GM23338 (cell line): Measurements from ENCODE around the gene HK1. TPM values are rescaled to one million over a fixed set of nuclear protein-coding genes. Genes with fewer than 3 reads are reported as not detected.
A peak's percentile ranks its signal among the peaks of the same experiment; 100 is the strongest.

Experiments
- ATAC-seq: fragments of 200-7000 bp; cut with Tn5 transposase; 3 replicates; pipeline ENCODE4 v1.9.1; 2020
- DNase-seq: peaks from one replicate; pipeline ENCODE4 v3.0.0-alpha.2; 2015; ENCODE audit warnings: low spot score
- H2AFZ ChIP-seq: fragments of 200-600 bp; sonication (generic); 2 replicates; pipeline ENCODE4 v1.8.0; 2016; ENCODE audit warnings: antibody characterized with exemption, mild to moderate bottlenecking, moderate library complexity
- H3F3A ChIP-seq: fragments of 200-600 bp; sonication (generic); replicated peaks from 2 replicates; pipeline ENCODE4 v1.8.0; 2017; ENCODE audit warnings: antibody characterized with exemption, mixed run types, low read depth
- H3K27ac ChIP-seq: fragments of 200-600 bp; sonication (generic); 2 replicates; pipeline ENCODE4 v1.6.1; 2016; ENCODE audit warnings: low read depth
- H3K27me3 ChIP-seq: fragments of 200-600 bp; sonication (generic); 2 replicates; pipeline ENCODE4 v1.8.0; 2016; ENCODE audit warnings: mild to moderate bottlenecking, mixed run types, moderate library complexity; ENCODE audit not compliant: insufficient read depth
- H3K36me3 ChIP-seq: fragments of 200-600 bp; sonication (generic); 2 replicates; pipeline ENCODE4 v1.8.0; 2016; ENCODE audit warnings: mild to moderate bottlenecking; ENCODE audit not compliant: insufficient read depth
- H3K4me1 ChIP-seq: fragments of 200-600 bp; sonication (generic); 2 replicates; pipeline ENCODE4 v1.8.0; 2016; ENCODE audit warnings: mild to moderate bottlenecking, moderate library complexity; ENCODE audit not compliant: insufficient read depth
- H3K4me2 ChIP-seq: fragments of 200-600 bp; sonication (generic); 2 replicates; pipeline ENCODE4 v1.7.1; 2017; ENCODE audit warnings: mixed run types
- H3K4me3 ChIP-seq: fragments of 200-600 bp; sonication (generic); 2 replicates; pipeline ENCODE4 v1.6.1; 2016; ENCODE audit warnings: mixed run types
- H3K79me2 ChIP-seq: fragments of 200-600 bp; sonication (generic); replicated peaks from 2 replicates; pipeline ENCODE4 v1.8.0; 2017; ENCODE audit warnings: mild to moderate bottlenecking; ENCODE audit not compliant: insufficient read depth
- H3K9me2 ChIP-seq: fragments of 200-600 bp; sonication (generic); 2 replicates; pipeline ENCODE4 v1.8.0; 2017; ENCODE audit not compliant: insufficient read depth
- H4K20me1 ChIP-seq: fragments of 200-600 bp; sonication (generic); replicated peaks from 2 replicates; pipeline ENCODE4 v1.8.0; 2017; ENCODE audit warnings: mild to moderate bottlenecking; ENCODE audit not compliant: insufficient read depth
- H3K27ac Mint-ChIP-seq: 2 replicates; pipeline ENCODE4 v1.8.0; 2020; ENCODE audit warnings: inconsistent platforms, mild to moderate bottlenecking, moderate library complexity, mixed read lengths
- H3K27me3 Mint-ChIP-seq: 3 replicates; pipeline ENCODE4 v1.8.0; 2022; ENCODE audit warnings: low read depth, mild to moderate bottlenecking, moderate library complexity, mixed read lengths, inconsistent platforms; ENCODE audit not compliant: insufficient read depth, poor library complexity
- H3K36me3 Mint-ChIP-seq: 3 replicates; pipeline ENCODE4 v1.8.0; 2021; ENCODE audit warnings: low read depth, mild to moderate bottlenecking, inconsistent platforms, moderate library complexity, mixed read lengths
- H3K4me1 Mint-ChIP-seq: 3 replicates; pipeline ENCODE4 v1.8.0; 2020; ENCODE audit warnings: mild to moderate bottlenecking, inconsistent platforms, mixed read lengths
- H3K4me3 Mint-ChIP-seq: 3 replicates; pipeline ENCODE4 v1.8.0; 2021; ENCODE audit warnings: moderate library complexity, mild to moderate bottlenecking, inconsistent platforms, mixed read lengths
- H3K9me3 Mint-ChIP-seq: 3 replicates; pipeline ENCODE4 v1.8.0; 2020; ENCODE audit warnings: moderate library complexity, mild to moderate bottlenecking, inconsistent platforms, mixed read lengths
- CTCF ChIP-seq, 2 experiments: fragments of 200-600 bp in 1 of 2; sonication (generic) in 1 of 2; conservative IDR thresholded peaks; 2 replicates each; pipeline versions ENCODE4 v1.5.1 to v1.6.1; 2016 to 2017; ENCODE audit warnings: antibody characterized with exemption in 2 of 2, low read depth in 2 of 2, mild to moderate bottlenecking in 2 of 2, moderate library complexity in 1 of 2
- ETS1 ChIP-seq: IDR thresholded peaks from 2 replicates; pipeline ENCODE4 v1.6.1; 2016; ENCODE audit warnings: antibody characterized with exemption
- EZH2 ChIP-seq: fragments of 200-600 bp; sonication (generic); IDR thresholded peaks from one replicate; pipeline ENCODE4 v1.8.0; 2017; ENCODE audit warnings: antibody characterized with exemption, mild to moderate bottlenecking, low read depth; ENCODE audit not compliant: unreplicated experiment
- EZH2phosphoT487 ChIP-seq: fragments of 200-600 bp; sonication (generic); IDR thresholded peaks from one replicate; pipeline ENCODE4 v1.8.1; 2018; ENCODE audit warnings: antibody characterized with exemption; ENCODE audit not compliant: unreplicated experiment
- JUNB ChIP-seq: IDR thresholded peaks from one replicate; pipeline ENCODE4 v1.6.1; 2016; ENCODE audit warnings: antibody characterized with exemption; ENCODE audit not compliant: unreplicated experiment
- NANOG ChIP-seq: IDR thresholded peaks from 2 replicates; pipeline ENCODE4 v1.6.1; 2016; ENCODE audit warnings: antibody characterized with exemption, borderline replicate concordance
- REST ChIP-seq: IDR thresholded peaks from one replicate; pipeline ENCODE4 v1.6.1; 2018; ENCODE audit warnings: antibody characterized with exemption; ENCODE audit not compliant: unreplicated experiment
- ZNF114 ChIP-seq: fragments of 250-450 bp; sonication (Bioruptor Pico); IDR thresholded peaks from 2 replicates; pipeline ENCODE4 v1.5.0; 2020; ENCODE audit warnings: mild to moderate bottlenecking, moderate library complexity
- ZNF462 ChIP-seq: fragments of 250-450 bp; sonication (Bioruptor Pico); IDR thresholded peaks from 2 replicates; pipeline ENCODE4 v1.5.0; 2020; ENCODE audit warnings: mild to moderate bottlenecking, moderate library complexity
- polyA plus RNA-seq: library from polyadenylated mRNA; unstranded; fragments of >200 nt; fragmentation: Nextera tagmentation; extraction: Ambion mirVana; gene quantifications from 2 replicates; pipeline ENCODE4 v1.2.1, GENCODE V29; 2016
- total RNA-seq: library from RNA; depleted of rRNA; stranded (reverse); fragments of >200 nt; shearing (Covaris generic); gene quantifications from 2 replicates; pipeline ENCODE4 v1.2.3, GENCODE V29; 2014

Gene HK1
- total and polyA plus RNA-seq, 2 experiments from 2014 or later, result 76.6 to 229 TPM

- TF ChIP-seq REST (no peak), EZH2 (no peak), NANOG (no peak)
Observed at GRCh38 chr10:69374242-69374641, 95.9 kb downstream of the HK1 start (continued).

- Histone ChIP-seq H3K27ac (peak overlapping the region; percentile 66; the same call in 1 of the 2 replicates), H3K4me3 (no peak overlapping the region), H3F3A (peaks cover 21% of the 10 kb centered on the region), H3K27me3 (no peaks in the 10 kb centered on the region), H3K4me2 (0 out of 2 replicates have a peak overlapping the region, but pooled peaks have one; percentile 40), H3K36me3 (peaks cover 56% of the 10 kb centered on the region), H4K20me1 (peaks cover 13% of the 10 kb centered on the region), H2AFZ (no peak overlapping the region), H3K79me2 (peaks cover 57% of the 10 kb centered on the region), H3K9me2 (no peaks in the 10 kb centered on the region), H3K4me1 (peaks cover 18% of the 10 kb centered on the region; the same call in 1 of the 2 replicates)
- Mint-ChIP-seq H3K27ac (peak overlapping the region; percentile 97), H3K9me3 (no peaks in the 10 kb centered on the region), H3K36me3 (peaks cover 79% of the 10 kb centered on the region), H3K4me1 (peaks cover 46% of the 10 kb centered on the region), H3K4me3 (no peak overlapping the region), H3K27me3 (peaks cover 12% of the 10 kb centered on the region)
- DNase-seq, result no peak
- no peak for TF ChIP-seq JUNB
- no peak for TF ChIP-seq NANOG
- TF ChIP-seq ZNF114 (CRISPR knock-in tag), result no peak
- TF ChIP-seq EZH2, result no peak
- TF ChIP-seq ZNF462, result no peak
- no peak for TF ChIP-seq CTCF (conservative IDR thresholded peaks at IDR 0.05; ENCODE audit: low read depth in 2 of 2)
- TF ChIP-seq EZH2phosphoT487, result no peak
- TF ChIP-seq ETS1, result no peak
- no peak for ATAC-seq
Observed at GRCh38 chr10:69374931-69375306, 96.6 kb downstream of the HK1 start.
